PC-3 (cell line): ENCODE results near the gene IFIT2. TPM values are rescaled to one million over a fixed set of nuclear protein-coding genes. Genes with fewer than 3 reads are reported as not detected.
A peak's percentile ranks its signal among the peaks of the same experiment; 100 is the strongest.

Experiments
- ATAC-seq: fragments of 200-7000 bp; cut with Tn5 transposase; 2 replicates; pipeline ENCODE4 v1.9.1; 2020; ENCODE audit warnings: mild to moderate bottlenecking, moderate library complexity
- BruUV-seq: library from RNA; stranded (reverse); fragments of 400-500 nt; replicated peaks from 2 replicates; lab custom pipeline; 2021; lab: Mats Ljungman, UMichigan
- CTCF ChIA-PET: fragments of 300-600 bp; sonication (Branson Sonifier 250); formaldehyde crosslinking; loops from one replicate; lab custom pipeline; 2022; ENCODE audit warnings: antibody characterized with exemption; lab: Charles Lee
- POLR2A ChIA-PET: fragments of 300-600 bp; sonication (Branson Sonifier 250); formaldehyde crosslinking; loops from one replicate; lab custom pipeline; 2022; ENCODE audit warnings: antibody characterized with exemption; ENCODE audit not compliant: unreplicated experiment; lab: Charles Lee
- DNase-seq: peaks from one replicate; pipeline ENCODE4 v3.0.0-alpha.2; 2015
- H2AFZ ChIP-seq: fragments of 300-600 bp; sonication (generic); 2 replicates; pipeline ENCODE4 v1.6.0; 2016; ENCODE audit warnings: antibody characterized with exemption, low read length
- H3F3A ChIP-seq: fragments of 300-600 bp; sonication (generic); one replicate; pipeline ENCODE4 v1.6.0; 2017; ENCODE audit warnings: antibody characterized with exemption, low read length, control low read depth, mild to moderate bottlenecking; ENCODE audit not compliant: unreplicated experiment
- H3K27ac ChIP-seq: fragments of 300-600 bp; sonication (generic); 2 replicates; pipeline ENCODE4 v1.5.1; 2016; ENCODE audit warnings: mild to moderate bottlenecking, low read length
- H3K27me3 ChIP-seq: fragments of 300-600 bp; sonication (generic); 2 replicates; pipeline ENCODE4 v1.6.1; 2016; ENCODE audit warnings: low read length, mixed read lengths
- H3K36me3 ChIP-seq: fragments of 300-600 bp; sonication (generic); 2 replicates; pipeline ENCODE4 v1.6.1; 2016; ENCODE audit warnings: low read depth, mixed run types, low read length, mixed read lengths
- H3K4me1 ChIP-seq: fragments of 300-600 bp; sonication (generic); 2 replicates; pipeline ENCODE4 v1.5.1; 2016; ENCODE audit warnings: low read length; ENCODE audit not compliant: insufficient read depth
- H3K4me2 ChIP-seq: fragments of 300-600 bp; sonication (generic); 2 replicates; pipeline ENCODE4 v1.6.0; 2016; ENCODE audit warnings: low read length
- H3K4me3 ChIP-seq: fragments of 300-600 bp; sonication (generic); 2 replicates; pipeline ENCODE4 v1.5.1; 2016; ENCODE audit warnings: mild to moderate bottlenecking, low read length, mixed read lengths
- H3K79me2 ChIP-seq: fragments of 300-600 bp; sonication (generic); 2 replicates; pipeline ENCODE4 v1.6.1; 2017; ENCODE audit warnings: low read length, mixed read lengths
- H3K9ac ChIP-seq: fragments of 300-600 bp; sonication (generic); 2 replicates; pipeline ENCODE4 v1.6.0; 2016; ENCODE audit warnings: mild to moderate bottlenecking, low read length
- H3K9me2 ChIP-seq: fragments of 300-600 bp; sonication (generic); replicated peaks from 2 replicates; pipeline ENCODE4 v1.6.1; 2016; ENCODE audit warnings: mixed run types, low read length, mixed read lengths
- H3K9me3 ChIP-seq: fragments of 300-600 bp; sonication (generic); 2 replicates; pipeline ENCODE4 v1.6.1; 2016; ENCODE audit warnings: low read length, mixed read lengths
- H4K20me1 ChIP-seq: fragments of 300-600 bp; sonication (generic); 2 replicates; pipeline ENCODE4 v1.6.1; 2016; ENCODE audit warnings: low read length, mixed read lengths
- EZH2 ChIP-seq: fragments of 300-600 bp; sonication (generic); IDR thresholded peaks from one replicate; pipeline ENCODE4 v1.6.1; 2017; ENCODE audit warnings: antibody characterized with exemption, mild to moderate bottlenecking, low read length; ENCODE audit not compliant: unreplicated experiment
- EZH2phosphoT487 ChIP-seq: fragments of 300-600 bp; sonication (generic); IDR thresholded peaks from 2 replicates; pipeline ENCODE4 v1.6.1; 2018; ENCODE audit warnings: mild to moderate bottlenecking, antibody characterized with exemption, low read length, borderline replicate concordance
- intact Hi-C: fragments of 100-400 bp; cut with micrococcal nuclease; formaldehyde crosslinking; loops from 2 replicates; pipeline ENCODE4 v1.9.0; 2023
- total RNA-seq: library from RNA; depleted of rRNA; stranded (reverse); fragments of >200 nt; gene quantifications from 2 replicates; pipeline ENCODE4 v1.2.3, GENCODE V29; 2014
- TF ChIP-seq, protein P1 (sequence below): fragments of 300-600 bp; sonication (generic); conservative IDR thresholded peaks from 2 replicates; pipeline ENCODE4 v1.5.1; 2017; ENCODE audit warnings: antibody characterized with exemption, low read depth, mild to moderate bottlenecking, low read length

Gene IFIT2
- total RNA-seq, 1 experiment from 2014 or later: 8.6 TPM

GRCh38 chr10:89304026-89304425 is 2.2 kb downstream of the IFIT2 start:
- H3F3A ChIP-seq: no peaks in the 10 kb centered on the region
- H3K27me3 ChIP-seq: no peaks in the 10 kb centered on the region
- peak overlapping the region; percentile 66 for H3K4me3 ChIP-seq
- peaks cover 30% of the 10 kb centered on the region for H3K4me1 ChIP-seq
- no peak for DNase-seq
- no peaks in the 10 kb centered on the region for H4K20me1 ChIP-seq
- 0 out of 2 replicates have a peak, but pooled peaks cover 7% of the 10 kb centered on the region for H3K36me3 ChIP-seq
- H3K27ac ChIP-seq: no peak overlapping the region
- no peak overlapping the region for H2AFZ ChIP-seq
- H3K4me2 ChIP-seq: peak overlapping the region; percentile 86
- H3K79me2 ChIP-seq: peaks cover 18% of the 10 kb centered on the region
- H3K9me3 ChIP-seq: no peaks in the 10 kb centered on the region
- ATAC-seq: no peak
- CTCF ChIA-PET: no interaction called here
- intact Hi-C loops: loop anchor here (5.0 kb wide), 1 partner anchor 83 kb away; no protein-coding TSS in a partner anchor
- H3K9me2 ChIP-seq: no peaks in the 10 kb centered on the region
- H3K9ac ChIP-seq: no peak overlapping the region
- TF ChIP-seq, protein P1, sequence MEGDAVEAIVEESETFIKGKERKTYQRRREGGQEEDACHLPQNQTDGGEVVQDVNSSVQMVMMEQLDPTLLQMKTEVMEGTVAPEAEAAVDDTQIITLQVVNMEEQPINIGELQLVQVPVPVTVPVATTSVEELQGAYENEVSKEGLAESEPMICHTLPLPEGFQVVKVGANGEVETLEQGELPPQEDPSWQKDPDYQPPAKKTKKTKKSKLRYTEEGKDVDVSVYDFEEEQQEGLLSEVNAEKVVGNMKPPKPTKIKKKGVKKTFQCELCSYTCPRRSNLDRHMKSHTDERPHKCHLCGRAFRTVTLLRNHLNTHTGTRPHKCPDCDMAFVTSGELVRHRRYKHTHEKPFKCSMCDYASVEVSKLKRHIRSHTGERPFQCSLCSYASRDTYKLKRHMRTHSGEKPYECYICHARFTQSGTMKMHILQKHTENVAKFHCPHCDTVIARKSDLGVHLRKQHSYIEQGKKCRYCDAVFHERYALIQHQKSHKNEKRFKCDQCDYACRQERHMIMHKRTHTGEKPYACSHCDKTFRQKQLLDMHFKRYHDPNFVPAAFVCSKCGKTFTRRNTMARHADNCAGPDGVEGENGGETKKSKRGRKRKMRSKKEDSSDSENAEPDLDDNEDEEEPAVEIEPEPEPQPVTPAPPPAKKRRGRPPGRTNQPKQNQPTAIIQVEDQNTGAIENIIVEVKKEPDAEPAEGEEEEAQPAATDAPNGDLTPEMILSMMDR: no peak
- TF ChIP-seq EZH2phosphoT487 (no peak), EZH2 (no peak)
- POLR2A ChIA-PET: no interaction called here
- no TSS peak for BruUV-seq

- BruUV-seq: no TSS peak
- H2AFZ ChIP-seq: no peak overlapping the region
- peak overlapping the region; percentile 86; the same call in 1 of the 2 replicates for H3K4me2 ChIP-seq
- no peak overlapping the region for H3K4me3 ChIP-seq
- ATAC-seq (no peak), DNase-seq (no peak)
- no peaks in the 10 kb centered on the region for H4K20me1 ChIP-seq
- no peaks in the 10 kb centered on the region for H3K9me3 ChIP-seq
- intact Hi-C loops: loop anchor here (5.0 kb wide), 1 partner anchor 83 kb away; no protein-coding TSS in a partner anchor
- no peaks in the 10 kb centered on the region for H3K27me3 ChIP-seq
- TF ChIP-seq EZH2phosphoT487 (no peak), EZH2 (no peak)
- TF ChIP-seq, protein P1: no peak
- peaks cover 18% of the 10 kb centered on the region for H3K79me2 ChIP-seq
- H3K36me3 ChIP-seq: 0 out of 2 replicates have a peak, but pooled peaks cover 7% of the 10 kb centered on the region
- H3K27ac ChIP-seq: no peak overlapping the region
- no peak overlapping the region for H3K9ac ChIP-seq
- no peaks in the 10 kb centered on the region for H3K9me2 ChIP-seq
- H3K4me1 ChIP-seq: peaks cover 30% of the 10 kb centered on the region
- POLR2A ChIA-PET: no interaction called here
- no peaks in the 10 kb centered on the region for H3F3A ChIP-seq
- CTCF ChIA-PET: no interaction called here
These were observed 2.6 kb downstream of the IFIT2 start for GRCh38 chr10:89304446-89304845.

- H3K4me2 ChIP-seq: no peak overlapping the region
- ChIA-PET CTCF (no interaction called here), POLR2A (no interaction called here)
- intact Hi-C loops: loop anchor here (5.0 kb wide), 1 partner anchor 82 kb away; no protein-coding TSS in a partner anchor
- no peaks in the 10 kb centered on the region for H3K9me2 ChIP-seq
- H3K79me2 ChIP-seq: peaks cover 18% of the 10 kb centered on the region
- H4K20me1 ChIP-seq: no peaks in the 10 kb centered on the region
- no peak overlapping the region for H3K9ac ChIP-seq
- no peak overlapping the region for H3K27ac ChIP-seq
- DNase-seq (no peak), ATAC-seq (no peak)
- H2AFZ ChIP-seq: no peak overlapping the region
- TF ChIP-seq, protein P1: no peak
- TF ChIP-seq EZH2: no peak
- no peak for TF ChIP-seq EZH2phosphoT487
- no TSS peak for BruUV-seq
- peaks cover 30% of the 10 kb centered on the region for H3K4me1 ChIP-seq
- no peaks in the 10 kb centered on the region for H3K9me3 ChIP-seq
- no peaks in the 10 kb centered on the region for H3F3A ChIP-seq
- H3K36me3 ChIP-seq: 0 out of 2 replicates have a peak, but pooled peaks cover 7% of the 10 kb centered on the region
- no peaks in the 10 kb centered on the region for H3K27me3 ChIP-seq
- H3K4me3 ChIP-seq: no peak overlapping the region
These were observed 3.1 kb downstream of the IFIT2 start for GRCh38 chr10:89304925-89305324.
